CD4-positive, alpha-beta T cell treated with Interleukin-2 at 100 ng/mL for 4 hours (primary cell): ENCODE results near the gene FYN.

Source experiments
- DNase-seq: peaks from one replicate; pipeline ENCODE4 v3.0.0-alpha.2; 2020; ENCODE audit warnings: low spot score

The FYN gene

GRCh38 chr6:111725446-111726112 is 147.7 kb downstream of the FYN start:
- DNase-seq: no peak

DNA sequence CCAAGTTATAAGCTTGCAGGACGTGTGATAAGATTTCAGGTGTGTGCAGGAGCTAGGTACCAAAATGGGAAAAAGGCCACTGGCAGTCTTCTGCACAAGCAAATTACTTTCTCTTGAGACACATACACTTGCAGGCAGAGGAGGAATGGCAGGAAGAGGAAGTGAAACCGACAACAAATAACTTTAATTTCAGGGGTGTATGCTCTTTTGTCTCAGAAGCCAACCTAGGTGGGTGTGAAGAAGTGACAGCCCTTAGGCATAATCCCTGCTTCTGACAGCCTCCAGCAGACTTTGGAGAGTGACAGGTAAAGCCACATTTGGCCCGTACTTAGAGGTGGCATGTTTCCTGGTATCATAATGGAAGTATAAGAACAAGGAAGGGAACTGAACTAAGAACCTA is 148.7 kb downstream of the FYN start:
- peak; percentile 41 for DNase-seq

GRCh38 chr6:111724039-111724438 is 149.2 kb downstream of the FYN start:
- DNase-seq: no peak

GRCh38 chr6:111723412-111723970 is 149.8 kb downstream of the FYN start:
- no peak for DNase-seq

GRCh38 chr6:111722179-111722731 is 151.0 kb downstream of the FYN start:
- DNase-seq: no peak

DNA sequence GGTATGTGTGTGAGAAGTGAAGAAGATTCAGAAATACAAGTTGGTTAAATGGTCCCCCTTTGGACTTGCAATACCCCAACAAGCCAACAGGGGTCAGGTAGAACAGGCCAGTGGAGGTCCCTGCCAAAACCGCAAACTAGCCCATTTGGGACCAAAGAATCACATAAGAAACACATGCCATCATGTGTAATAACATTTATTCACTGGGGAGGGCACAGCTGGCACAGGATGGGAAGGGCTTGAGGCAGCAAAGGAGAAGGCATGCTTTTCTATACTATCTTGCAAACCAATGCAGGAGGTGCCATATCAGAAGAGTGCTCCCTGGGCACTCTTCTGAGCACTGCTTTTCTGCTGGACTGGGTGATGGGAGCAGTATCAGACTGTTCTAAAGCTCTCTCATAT is 151.5 kb downstream of the FYN start:
- peak; percentile 54 for DNase-seq

DNA sequence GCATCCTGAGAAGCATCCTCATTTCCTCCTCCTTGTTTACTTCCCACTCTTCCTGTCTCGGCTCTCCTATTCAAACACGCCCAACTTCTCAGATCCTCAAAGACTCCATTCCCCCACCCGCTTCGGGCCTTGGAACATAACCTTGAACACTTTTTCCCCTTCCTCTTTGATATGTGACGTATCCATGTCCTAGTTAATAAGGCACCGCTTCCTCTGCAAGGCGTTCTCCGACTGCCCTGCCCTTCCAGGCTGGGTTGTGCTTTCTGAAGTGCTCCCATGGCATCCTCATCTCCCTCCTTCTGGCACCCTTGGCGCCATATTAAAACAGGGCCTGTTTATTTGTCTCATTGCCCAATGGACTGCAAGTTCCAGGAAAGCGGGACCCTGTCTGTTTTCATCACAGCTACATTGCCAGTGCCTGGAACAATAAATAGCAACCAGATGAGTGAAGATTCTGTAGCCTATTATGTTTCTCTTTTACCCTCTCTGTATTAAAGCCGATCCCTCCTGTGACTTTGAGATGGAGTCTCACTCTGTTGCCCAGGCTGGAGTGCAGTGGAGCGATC is 152.2 kb downstream of the FYN start:
- DNase-seq: no peak

GRCh38 chr6:111718990-111719389 is 154.3 kb downstream of the FYN start:
- no peak for DNase-seq

- DNase-seq: no peak
Measured at GRCh38 chr6:111718326-111718725, 154.9 kb downstream of the FYN start.

- no peak for DNase-seq
Measured at GRCh38 chr6:111717621-111718020, 155.6 kb downstream of the FYN start.

GRCh38 chr6:111716325-111716724 is 156.9 kb downstream of the FYN start:
- no peak for DNase-seq

- DNase-seq: peak; percentile 56
Measured at GRCh38 chr6:111715321-111715720, 157.9 kb downstream of the FYN start.

DNA sequence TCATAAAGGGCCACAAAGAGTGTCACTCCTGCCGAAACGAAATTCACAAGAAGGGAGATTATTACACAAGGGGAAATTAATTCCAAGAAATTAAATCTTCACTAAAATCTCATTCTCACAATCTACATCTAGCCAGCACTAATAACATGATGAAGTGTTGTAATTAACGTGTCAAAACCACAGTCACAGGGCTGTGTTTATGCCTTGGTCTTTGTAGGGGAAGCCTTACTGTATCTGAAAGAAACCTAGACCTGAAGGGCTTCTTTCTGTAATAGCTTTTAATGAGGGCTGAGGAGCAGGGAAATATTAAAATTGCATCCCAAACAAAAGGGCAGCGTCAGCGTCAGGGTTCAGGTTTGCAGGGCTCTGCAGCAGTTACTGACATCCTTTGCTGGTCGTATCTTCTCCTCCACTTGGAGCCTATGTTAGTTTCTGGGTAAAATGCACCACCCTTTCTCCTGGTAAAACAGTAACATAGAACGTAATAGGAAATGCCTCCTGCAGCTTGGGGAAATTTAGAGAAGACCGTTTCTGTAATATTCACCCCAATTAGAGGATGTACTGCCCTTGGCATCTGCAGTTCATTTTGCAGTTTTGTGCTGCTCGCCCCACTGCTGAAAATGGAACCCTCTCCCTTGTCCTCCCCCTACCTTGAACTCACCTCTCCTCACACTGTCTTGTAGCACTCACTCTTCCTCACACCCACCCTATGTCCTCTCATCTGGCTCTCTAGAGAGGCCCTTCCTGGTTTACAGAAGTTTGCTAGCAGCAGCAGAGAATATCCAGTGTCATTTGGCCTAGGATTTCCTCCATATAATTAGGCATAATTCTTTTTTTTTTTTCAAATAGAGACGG is 158.6 kb downstream of the FYN start:
- DNase-seq: peak; percentile 56

- no peak for DNase-seq
Measured at GRCh38 chr6:111713811-111714210, 159.4 kb downstream of the FYN start.

- DNase-seq: no peak
Measured at GRCh38 chr6:111713236-111713635, 160.0 kb downstream of the FYN start.

GRCh38 chr6:111711984-111712752 is 161.1 kb downstream of the FYN start:
- DNase-seq: no peak

GRCh38 chr6:111711476-111711875 is 161.8 kb downstream of the FYN start:
- DNase-seq: no peak

GRCh38 chr6:111710911-111711310 is 162.3 kb downstream of the FYN start:
- DNase-seq: no peak

- no peak for DNase-seq
Measured at GRCh38 chr6:111710439-111710838, 162.8 kb downstream of the FYN start.

DNA sequence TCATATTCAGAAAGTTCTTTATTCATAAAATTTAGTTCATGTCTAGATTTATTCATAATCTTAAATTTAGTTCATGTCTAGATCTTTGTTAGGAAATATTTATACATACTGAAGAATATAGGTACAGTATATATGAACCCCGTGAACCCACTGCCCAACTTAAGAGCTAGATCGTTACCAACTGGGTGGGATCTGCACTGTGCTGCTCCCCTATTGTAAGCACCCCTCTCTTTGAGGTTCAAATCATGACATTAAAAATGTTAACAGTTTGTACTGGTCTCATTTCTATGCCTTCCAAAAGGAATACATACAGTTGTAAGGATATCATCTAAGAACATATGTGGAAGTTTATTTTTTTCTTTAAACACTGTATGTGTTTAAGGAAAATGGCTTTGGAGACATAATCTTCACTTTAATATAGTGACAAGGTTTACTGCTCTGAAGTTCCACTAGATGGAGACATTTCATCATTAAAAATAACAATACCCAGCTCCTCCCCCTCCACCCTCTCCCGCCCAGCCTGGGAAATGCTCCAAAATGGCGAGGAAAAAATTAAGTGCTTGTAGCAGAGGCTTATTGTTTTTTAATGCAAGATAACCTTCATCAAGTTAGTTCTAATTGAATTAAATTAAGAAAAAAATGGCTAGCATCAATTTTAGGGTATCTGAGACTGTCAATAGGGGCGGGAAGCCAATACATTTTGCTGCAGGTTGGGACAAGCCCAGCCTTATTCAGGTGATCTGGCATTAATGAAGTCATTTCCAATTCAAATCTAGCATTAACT is 163.4 kb downstream of the FYN start:
- peak; percentile 72 for DNase-seq

DNA sequence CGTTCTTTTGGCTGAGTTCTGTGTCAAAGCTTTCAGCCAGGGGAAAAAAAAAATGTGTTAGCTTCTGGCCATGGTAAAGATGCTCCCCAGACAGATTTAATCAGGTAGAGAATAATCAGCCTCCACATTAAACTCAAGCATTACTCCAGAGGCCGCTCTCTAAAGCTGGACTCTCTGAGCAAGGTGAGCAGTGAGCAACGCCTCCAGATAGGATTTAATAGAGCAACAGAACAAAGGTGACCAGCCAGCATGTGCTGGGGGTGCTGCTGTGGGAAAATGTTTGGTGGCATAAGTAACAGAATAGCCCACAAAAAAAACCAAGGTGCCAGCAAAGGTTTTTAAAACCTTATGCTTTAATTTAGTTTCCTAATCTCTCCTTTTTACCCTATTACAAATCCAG is 164.1 kb downstream of the FYN start:
- no peak for DNase-seq
